Esophagus muscularis mucosa (tissue), 4 donors: Measurements from ENCODE around the gene BMP6. TPM values are rescaled to one million over a fixed set of nuclear protein-coding genes. Genes with fewer than 3 reads are reported as not detected.

ENCODE experiments used
- DNase-seq: peaks from one replicate; pipeline ENCODE4 v3.0.0-alpha.2; 2017; ENCODE audit errors: extremely low spot score
- H3K27ac ChIP-seq, 4 donors: fragments of 200-600 bp; sonication (generic); replicated peaks in 1 of 4; 1 replicate in 3 of 4; 2 replicates in 1 of 4; pipeline ENCODE4 v1.5.1; 2016 to 2019; ENCODE audit warnings: mild to moderate bottlenecking in 1 of 4
- H3K27me3 ChIP-seq, 4 donors: fragments of 200-600 bp; sonication (generic); one replicate each; pipeline versions ENCODE4 v1.5.1 to v1.6.0; 2016 to 2019
- H3K36me3 ChIP-seq, 4 donors: fragments of 200-600 bp; sonication (generic); one replicate each; pipeline ENCODE4 v1.5.1; 2016 to 2019
- H3K4me1 ChIP-seq, 4 donors: fragments of 200-600 bp; sonication (generic); one replicate each; pipeline ENCODE4 v1.5.1; 2016 to 2019
- H3K4me3 ChIP-seq, 4 donors: fragments of 200-600 bp; sonication (generic); 1 replicate in 2 of 4; 2 replicates in 2 of 4; pipeline ENCODE4 v1.5.1; 2016 to 2019; ENCODE audit warnings: mild to moderate bottlenecking in 4 of 4, moderate library complexity in 1 of 4
- H3K9me3 ChIP-seq, 4 donors: fragments of 200-600 bp; sonication (generic); 1 replicate in 3 of 4; 2 replicates in 1 of 4; pipeline ENCODE4 v1.5.1; 2016 to 2019
- CTCF ChIP-seq, 3 experiments: fragments of 200-600 bp in 2 of 3; fragments of 450-650 bp in 1 of 3; sonication (generic) in 2 of 3; IDR thresholded peaks; one replicate each; pipeline ENCODE4 v1.5.1; 2017 to 2019; ENCODE audit warnings: antibody characterized with exemption in 3 of 3, mild to moderate bottlenecking in 2 of 3, moderate library complexity in 1 of 3
- EP300 ChIP-seq: sonication (generic); formaldehyde crosslinking; IDR thresholded peaks from one replicate; pipeline ENCODE4 v1.6.1; 2017; ENCODE audit warnings: antibody characterized with exemption
- POLR2A ChIP-seq: fragments of 450-650 bp; IDR thresholded peaks from one replicate; pipeline ENCODE4 v1.6.1; 2017; ENCODE audit warnings: antibody characterized with exemption, moderate library complexity, mild to moderate bottlenecking, low read depth
- POLR2AphosphoS5 ChIP-seq, 2 donors: sonication (generic); formaldehyde crosslinking; IDR thresholded peaks; one replicate each; pipeline ENCODE4 v1.6.1; 2017; ENCODE audit warnings: antibody characterized with exemption in 2 of 2
- WGBS: methylation state at CpG from one replicate; pipeline ENCODE4 v1.1.5; 2018; 5-methylcytosine and 5-hydroxymethylcytosine counted together
- intact Hi-C: fragments of 100-400 bp; cut with DNase I; formaldehyde crosslinking; loops from one replicate; pipeline ENCODE4 v1.15.1; 2023
- total RNA-seq, 4 donors: library from RNA; depleted of rRNA; stranded (reverse); fragments of >200 nt; gene quantifications; one replicate each; pipeline versions ENCODE4 v1.1.0 to v1.2.1, GENCODE V29; 2016

BMP6 gene
- total RNA-seq, 4 donors from 2014 or later: 5.1 to 10.0 (median 6.9) TPM

GRCh38 chr6:7797386-7797785 is 71.5 kb downstream of the BMP6 start:
- TF ChIP-seq POLR2A (no peak), CTCF (IDR thresholded peaks at IDR 0.05) (no peak), POLR2AphosphoS5 (IDR thresholded peaks at IDR 0.05) (no peak), EP300 (no peak)
- 95% methylated on average over 2 of the region's 2 CpGs for WGBS
- H3K4me1 ChIP-seq: no peaks in the 10 kb centered on the region
- intact Hi-C loops: no loop called here
- H3K27ac ChIP-seq: no peak overlapping the region
- H3K36me3 ChIP-seq: no peaks in the 10 kb centered on the region
- no peak for DNase-seq
- H3K27me3 ChIP-seq: no peaks in the 10 kb centered on the region
- H3K4me3 ChIP-seq: no peak overlapping the region
- H3K9me3 ChIP-seq: no peaks in the 10 kb centered on the region

GRCh38 chr6:7798751-7799150 is 72.9 kb downstream of the BMP6 start:
- H3K27ac ChIP-seq: no peak overlapping the region
- no peak overlapping the region for H3K4me3 ChIP-seq
- DNase-seq: no peak
- 83% methylated on average over 6 of the region's 6 CpGs for WGBS
- H3K36me3 ChIP-seq: no peaks in the 10 kb centered on the region
- TF ChIP-seq EP300: no peak
- TF ChIP-seq POLR2AphosphoS5 (IDR thresholded peaks at IDR 0.05): no peak
- TF ChIP-seq CTCF (IDR thresholded peaks at IDR 0.05): no peak
- TF ChIP-seq POLR2A: no peak
- no peaks in the 10 kb centered on the region for H3K4me1 ChIP-seq
- no peaks in the 10 kb centered on the region for H3K27me3 ChIP-seq
- H3K9me3 ChIP-seq: no peaks in the 10 kb centered on the region
- intact Hi-C loops: no loop called here

- intact Hi-C loops: no loop called here
- Histone ChIP-seq H3K9me3 (no peaks in the 10 kb centered on the region), H3K36me3 (no peaks in the 10 kb centered on the region), H3K4me3 (no peak overlapping the region), H3K4me1 (no peaks in the 10 kb centered on the region), H3K27ac (no peak overlapping the region), H3K27me3 (no peaks in the 10 kb centered on the region)
- DNase-seq: no peak
- 98% methylated on average over 3 of the region's 3 CpGs for WGBS
- TF ChIP-seq CTCF (IDR thresholded peaks at IDR 0.05): no peak
- no peak for TF ChIP-seq POLR2A
- TF ChIP-seq POLR2AphosphoS5 (IDR thresholded peaks at IDR 0.05): no peak
- TF ChIP-seq EP300: no peak
These were observed 76.8 kb downstream of the BMP6 start for GRCh38 chr6:7802662-7803061.

- WGBS: 94% methylated on average over 3 of the region's 3 CpGs
- TF ChIP-seq CTCF (IDR thresholded peaks at IDR 0.05) (no peak), POLR2A (no peak), POLR2AphosphoS5 (IDR thresholded peaks at IDR 0.05) (no peak), EP300 (no peak)
- DNase-seq: no peak
- intact Hi-C loops: no loop called here
- H3K27me3 ChIP-seq: no peaks in the 10 kb centered on the region
- no peaks in the 10 kb centered on the region for H3K36me3 ChIP-seq
- H3K27ac ChIP-seq: no peak overlapping the region
- no peak overlapping the region for H3K4me3 ChIP-seq
- no peaks in the 10 kb centered on the region for H3K4me1 ChIP-seq
- no peaks in the 10 kb centered on the region for H3K9me3 ChIP-seq
These were observed 77.3 kb downstream of the BMP6 start for GRCh38 chr6:7803214-7803613.

GRCh38 chr6:7805078-7805849 is 79.4 kb downstream of the BMP6 start:
- Histone ChIP-seq H3K27me3 (peaks cover 0 to 2% (median 0%) of the 10 kb centered on the region in 4 donors), H3K36me3 (no peaks in the 10 kb centered on the region), H3K4me1 (no peaks in the 10 kb centered on the region), H3K27ac (no peak overlapping the region), H3K9me3 (no peaks in the 10 kb centered on the region), H3K4me3 (no peak overlapping the region)
- no peak for TF ChIP-seq POLR2A
- TF ChIP-seq CTCF (IDR thresholded peaks at IDR 0.05): no peak
- no peak for TF ChIP-seq POLR2AphosphoS5 (IDR thresholded peaks at IDR 0.05)
- no peak for TF ChIP-seq EP300
- no peak for DNase-seq
- WGBS: 56% methylated on average over 11 of the region's 11 CpGs
- intact Hi-C loops: no loop called here
